Right lobe of liver (tissue), 4 donors: ENCODE data around the gene LRP2BP.
"Not testable (repeated sequence)": the region's sequence is repeated elsewhere in the genome, so short reads cannot be mapped to it uniquely, and the experiment has no call there.

ENCODE experiments used
- POLR2A ChIP-seq: fragments of 450-650 bp; IDR thresholded peaks from one replicate; pipeline ENCODE4 v1.6.1; 2017; ENCODE audit warnings: antibody characterized with exemption, mild to moderate bottlenecking
- TF ChIP-seq, protein P1 (sequence below), 4 donors: fragments of 200-600 bp in 3 of 4; fragments of 450-650 bp in 1 of 4; IDR thresholded peaks; one replicate each; pipeline versions ENCODE4 v1.5.1 to v1.8.0; 2016 to 2022; ENCODE audit warnings: antibody characterized with exemption in 4 of 4, mild to moderate bottlenecking in 2 of 4
- donor health status: DM: no; HTN: no; CAD: no.
- donor health status: DM: no; HTN: no; CAD: no.
- donor health status: DM: no; HTN: yes; CAD: no.

DNA sequence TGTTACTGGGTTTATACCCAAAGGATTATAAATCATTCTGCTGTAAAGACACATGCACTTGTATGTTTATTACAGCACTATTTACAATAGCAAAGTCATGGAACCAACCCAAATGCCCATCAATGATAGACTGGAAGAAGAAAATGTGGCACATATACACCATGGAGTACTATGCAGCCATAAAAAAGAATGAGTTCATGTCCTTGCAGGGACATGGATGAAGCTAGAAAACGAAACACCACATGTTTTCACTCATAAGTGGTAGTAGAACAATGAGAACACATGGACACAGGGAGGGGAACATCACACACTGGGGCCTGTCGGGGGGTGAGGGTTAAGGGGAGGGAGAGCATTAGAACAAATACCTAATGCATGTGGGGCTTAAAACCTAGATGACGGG is 78.3 kb downstream of the LRP2BP start:
- TF ChIP-seq, protein P1, sequence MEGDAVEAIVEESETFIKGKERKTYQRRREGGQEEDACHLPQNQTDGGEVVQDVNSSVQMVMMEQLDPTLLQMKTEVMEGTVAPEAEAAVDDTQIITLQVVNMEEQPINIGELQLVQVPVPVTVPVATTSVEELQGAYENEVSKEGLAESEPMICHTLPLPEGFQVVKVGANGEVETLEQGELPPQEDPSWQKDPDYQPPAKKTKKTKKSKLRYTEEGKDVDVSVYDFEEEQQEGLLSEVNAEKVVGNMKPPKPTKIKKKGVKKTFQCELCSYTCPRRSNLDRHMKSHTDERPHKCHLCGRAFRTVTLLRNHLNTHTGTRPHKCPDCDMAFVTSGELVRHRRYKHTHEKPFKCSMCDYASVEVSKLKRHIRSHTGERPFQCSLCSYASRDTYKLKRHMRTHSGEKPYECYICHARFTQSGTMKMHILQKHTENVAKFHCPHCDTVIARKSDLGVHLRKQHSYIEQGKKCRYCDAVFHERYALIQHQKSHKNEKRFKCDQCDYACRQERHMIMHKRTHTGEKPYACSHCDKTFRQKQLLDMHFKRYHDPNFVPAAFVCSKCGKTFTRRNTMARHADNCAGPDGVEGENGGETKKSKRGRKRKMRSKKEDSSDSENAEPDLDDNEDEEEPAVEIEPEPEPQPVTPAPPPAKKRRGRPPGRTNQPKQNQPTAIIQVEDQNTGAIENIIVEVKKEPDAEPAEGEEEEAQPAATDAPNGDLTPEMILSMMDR (IDR thresholded peaks at IDR 0.05), result not testable (repeated sequence)
- not testable (repeated sequence) for TF ChIP-seq POLR2A
